Inflammatory macrophage treated with lipopolysaccharide for 4 hours (primary cell): ENCODE measurements around the gene SH2B3.
A peak's percentile ranks its signal among the peaks of the same experiment; 100 is the strongest.
"Not testable (repeated sequence)": the region's sequence is repeated elsewhere in the genome, so short reads cannot be mapped to it uniquely, and the experiment has no call there.

Source experiments
- DNase-seq: peaks from one replicate; pipeline ENCODE4 v3.0.0-alpha.2; 2020

The SH2B3 gene

DNA sequence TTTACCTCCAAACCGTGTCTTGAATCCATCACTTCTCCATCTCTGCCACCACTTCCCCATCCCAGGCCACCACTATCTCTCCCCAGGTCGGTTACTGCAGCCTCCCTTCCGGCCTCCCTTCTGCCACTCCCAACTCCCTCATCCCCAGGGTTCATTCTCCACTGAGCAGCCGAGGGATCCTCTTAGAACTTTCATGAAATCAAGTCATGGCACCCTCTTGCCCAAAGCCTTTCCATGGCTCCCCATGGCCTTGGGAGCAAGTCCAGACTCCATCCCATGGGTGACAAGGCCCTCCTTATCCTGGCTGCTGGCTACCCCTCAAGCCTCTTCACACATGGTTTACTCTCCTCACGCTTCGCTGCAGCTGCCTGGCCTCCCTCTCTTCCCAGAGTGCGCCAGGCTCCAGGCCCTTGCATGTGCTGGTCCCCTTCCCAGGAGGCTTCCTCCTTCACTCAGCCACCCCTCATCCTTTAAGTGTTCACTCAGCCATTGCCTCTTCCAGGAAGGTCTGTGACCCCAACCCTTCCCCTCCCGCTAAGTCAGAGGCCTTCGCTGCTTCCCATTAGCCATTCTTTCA is 17.9 kb upstream of the SH2B3 start:
- DNase-seq: no peak

DNA sequence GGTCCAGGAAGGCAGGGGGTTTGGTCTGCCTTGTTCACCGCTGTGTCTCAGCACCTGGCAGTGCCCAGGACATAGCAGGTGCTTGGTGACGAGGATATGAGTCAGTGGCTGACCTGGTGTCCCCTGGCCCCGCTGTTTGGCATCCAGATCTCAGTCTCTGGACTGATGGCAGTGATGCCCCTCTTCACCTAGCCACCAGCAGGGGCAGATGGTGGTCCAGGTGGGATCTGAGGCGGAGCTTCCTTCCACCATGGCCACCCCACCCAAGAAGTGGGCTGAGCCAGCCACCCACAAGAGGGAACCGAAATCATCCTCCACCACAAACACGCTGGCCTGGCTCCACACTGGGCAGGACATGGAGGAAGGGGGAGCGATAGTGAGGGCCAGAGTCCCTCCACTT is 16.1 kb upstream of the SH2B3 start:
- no peak for DNase-seq

- peak; percentile 41 for DNase-seq
These were observed 14.8 kb upstream of the SH2B3 start for GRCh38 chr12:111390910-111391309.

DNA sequence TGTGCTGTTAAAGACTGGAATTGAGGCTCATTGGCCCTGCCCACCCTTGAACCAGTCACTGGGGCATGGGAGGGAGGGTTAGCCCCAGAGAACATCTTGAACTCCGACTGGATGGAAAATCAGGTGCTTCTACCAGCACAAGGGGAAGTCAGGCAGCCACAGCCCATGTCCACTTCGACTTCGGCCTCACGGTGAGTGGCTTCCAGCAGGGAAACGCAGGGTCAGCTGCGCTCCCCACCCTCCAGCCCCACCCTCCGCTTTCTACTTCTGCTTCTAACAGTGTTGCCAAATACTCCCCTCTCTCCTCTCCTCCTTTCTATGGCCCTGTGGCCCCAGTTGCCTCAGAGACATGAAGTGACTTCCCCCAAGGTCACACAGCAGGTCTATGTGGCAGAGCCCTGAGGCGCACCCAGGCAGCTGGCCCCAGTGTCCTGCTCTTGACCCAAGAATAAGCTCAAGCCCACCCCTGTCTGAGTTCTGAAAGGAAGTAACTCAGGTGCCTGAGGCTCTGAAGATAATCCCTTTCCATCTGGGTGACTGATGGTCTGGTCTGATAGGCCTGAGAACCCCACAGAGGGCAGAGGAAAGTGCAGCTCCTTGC is 11.9 kb upstream of the SH2B3 start:
- DNase-seq: peak; percentile 93

DNA sequence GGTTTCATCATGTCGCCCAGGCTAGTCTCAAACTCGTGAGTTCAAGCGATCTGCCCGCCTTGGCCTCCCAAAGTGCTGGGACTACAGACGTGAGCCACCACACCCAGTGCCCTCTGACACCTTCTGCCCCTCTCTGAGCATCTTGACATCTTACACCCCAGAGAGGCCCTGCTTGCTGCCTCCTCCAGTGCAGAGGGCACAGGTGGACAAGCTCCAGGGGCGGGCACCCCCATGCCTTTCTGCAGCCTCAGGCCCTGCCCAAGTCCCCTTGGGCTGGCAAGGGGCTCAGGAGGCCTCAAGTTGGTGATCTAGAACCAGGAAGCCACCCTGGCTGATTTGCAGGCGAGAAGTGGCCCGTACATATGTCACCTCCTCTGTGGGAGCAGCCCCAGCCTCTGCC is 11.2 kb upstream of the SH2B3 start:
- no peak for DNase-seq

DNA sequence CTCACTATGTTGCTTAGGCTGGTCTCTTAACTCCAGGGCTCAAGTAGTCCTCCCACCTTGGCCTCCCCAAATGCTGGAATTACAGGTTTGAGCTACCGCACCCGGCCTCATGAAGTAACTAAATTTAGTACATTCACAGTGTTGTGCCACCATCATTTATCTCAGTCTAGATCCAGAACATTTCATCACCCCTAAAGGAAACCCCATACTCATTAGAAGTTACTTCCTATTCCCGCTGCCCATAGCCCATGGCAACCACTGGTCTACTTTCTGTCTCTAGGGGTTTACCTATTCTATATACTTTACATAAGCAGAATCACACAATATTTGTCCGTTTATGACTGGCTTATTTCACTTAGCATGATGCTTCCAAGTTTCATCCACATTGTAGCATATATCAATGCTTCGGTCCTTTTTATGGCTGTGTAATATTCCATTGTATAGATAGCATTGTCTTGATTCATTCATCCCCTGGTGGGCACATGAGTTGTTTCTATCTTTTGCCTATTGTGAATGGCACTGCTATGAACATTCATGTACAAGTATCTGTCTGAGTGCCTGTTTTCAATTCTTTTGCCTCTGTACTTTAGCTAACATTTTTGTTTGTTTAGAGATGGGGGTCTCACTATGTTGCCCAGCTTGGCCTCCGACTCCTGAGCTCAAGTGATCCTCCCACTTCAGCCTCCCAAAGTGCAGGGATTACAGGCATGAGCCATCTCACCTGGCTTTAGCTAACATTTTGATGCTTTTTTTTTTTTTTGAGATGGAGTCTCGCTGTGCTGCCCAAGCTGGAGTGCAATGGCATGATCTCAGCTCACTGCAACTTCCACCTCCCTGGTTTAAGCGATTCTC is 10.2 kb upstream of the SH2B3 start:
- peak; percentile 52 for DNase-seq

- not testable (repeated sequence) for DNase-seq
These were observed 9.5 kb upstream of the SH2B3 start for GRCh38 chr12:111396271-111396670.

DNA sequence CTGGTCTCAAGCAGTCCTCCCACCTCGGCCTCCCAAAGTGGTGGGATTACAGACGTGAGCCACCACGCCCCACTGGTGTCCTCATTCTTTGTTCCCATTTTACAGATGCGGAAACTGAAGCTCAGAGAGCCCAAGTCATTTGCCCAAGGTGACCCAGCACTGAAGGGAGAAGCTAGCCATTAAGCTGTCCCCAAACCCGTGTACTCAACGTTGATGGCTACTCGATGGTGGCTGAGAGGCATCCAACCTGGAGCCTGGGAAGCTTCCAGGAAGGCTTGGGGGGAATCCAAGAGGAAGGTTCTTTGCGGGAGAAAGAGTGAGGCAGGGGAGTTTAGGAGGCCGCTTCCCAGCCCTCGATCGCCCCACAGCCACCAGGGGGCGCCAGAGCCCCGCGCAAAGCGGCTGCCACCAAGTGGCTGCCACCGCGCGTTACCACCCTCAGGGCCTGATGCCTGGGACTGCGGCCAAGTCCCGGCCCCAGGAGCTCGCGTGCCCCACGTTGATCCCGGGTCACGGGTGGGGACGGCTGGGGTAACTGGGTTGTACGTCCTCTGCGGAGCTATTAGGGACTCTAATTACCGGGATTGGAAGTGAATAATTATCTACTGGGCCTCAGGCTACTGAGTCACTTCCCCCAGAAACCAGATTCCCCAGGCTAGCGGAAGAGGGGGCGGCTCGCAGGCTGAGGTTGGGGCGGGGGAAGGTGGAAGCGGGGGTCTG is 8.8 kb upstream of the SH2B3 start:
- DNase-seq: peak; percentile 94

DNA sequence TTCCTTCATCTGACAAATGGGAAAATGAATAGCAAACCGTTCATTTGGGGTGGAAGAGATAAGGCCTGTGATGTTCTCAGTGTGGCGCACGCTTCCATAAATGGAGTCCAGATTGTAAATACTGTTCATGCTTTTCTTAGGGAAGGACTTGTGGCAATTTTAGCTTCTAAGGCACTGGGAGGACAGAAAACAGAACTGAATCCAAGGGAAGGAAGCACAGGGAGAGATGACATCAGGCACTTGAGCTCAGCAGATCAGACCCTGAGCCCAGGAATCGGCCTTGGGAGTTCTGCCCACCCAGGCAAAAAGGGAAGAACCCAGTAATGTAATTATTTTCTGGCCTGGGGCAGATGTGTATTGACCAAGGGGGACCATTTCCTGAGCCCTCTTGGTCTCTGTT is 7.2 kb upstream of the SH2B3 start:
- DNase-seq: peak; percentile 96

- not testable (repeated sequence) for DNase-seq
These were observed 5.8 kb upstream of the SH2B3 start for GRCh38 chr12:111399741-111400404.

GRCh38 chr12:111401167-111401605 is 4.5 kb upstream of the SH2B3 start:
- no peak for DNase-seq

GRCh38 chr12:111402490-111402824 is 3.3 kb upstream of the SH2B3 start:
- DNase-seq: not testable (repeated sequence)

GRCh38 chr12:111404362-111405148 is 1.2 kb upstream of the SH2B3 start:
- DNase-seq: peak; percentile 72

DNA sequence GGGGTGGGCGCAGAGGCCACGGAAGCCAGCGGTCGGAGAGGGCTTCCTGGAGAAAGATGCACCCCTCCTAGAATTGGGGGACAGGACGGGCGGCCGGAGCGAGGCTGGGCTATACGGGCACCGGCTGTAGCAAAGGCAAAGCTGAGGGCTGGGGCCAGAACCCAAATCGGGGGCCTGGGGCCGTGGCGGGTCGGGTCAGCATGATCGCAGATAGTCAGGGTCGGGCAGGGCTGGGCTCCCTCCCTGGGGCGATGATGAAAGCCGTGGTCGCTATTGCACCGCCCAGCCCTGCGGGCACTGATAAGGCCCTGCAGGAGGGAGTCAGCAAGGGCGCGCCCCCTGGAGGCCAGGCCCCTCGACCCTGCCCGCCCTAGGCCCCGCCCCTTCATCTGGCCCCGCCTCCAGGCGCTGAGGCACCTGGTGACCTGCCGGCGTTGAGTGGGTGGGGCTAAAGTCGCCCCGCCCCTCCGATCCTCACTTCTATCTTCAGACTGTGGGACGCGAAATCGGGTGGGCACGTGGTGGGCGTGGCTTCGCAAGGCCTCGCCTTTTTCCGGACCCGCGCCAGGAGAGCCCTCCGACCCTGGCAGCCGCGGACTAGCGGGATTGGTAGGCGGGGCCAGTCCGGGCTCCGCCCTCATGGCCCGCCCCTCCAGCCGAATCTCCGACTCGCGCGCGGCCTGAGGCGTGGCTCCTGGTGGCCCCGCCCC is 419 bp upstream of the SH2B3 start:
- DNase-seq: peak; percentile 97

- peak; percentile 91 for DNase-seq
These were observed 1.0 kb downstream of the SH2B3 start for GRCh38 chr12:111406474-111407376.

- DNase-seq: no peak
These were observed 1.8 kb downstream of the SH2B3 start for GRCh38 chr12:111407377-111408115.

GRCh38 chr12:111408116-111408440 is 2.4 kb downstream of the SH2B3 start:
- peak; percentile 95 for DNase-seq

DNA sequence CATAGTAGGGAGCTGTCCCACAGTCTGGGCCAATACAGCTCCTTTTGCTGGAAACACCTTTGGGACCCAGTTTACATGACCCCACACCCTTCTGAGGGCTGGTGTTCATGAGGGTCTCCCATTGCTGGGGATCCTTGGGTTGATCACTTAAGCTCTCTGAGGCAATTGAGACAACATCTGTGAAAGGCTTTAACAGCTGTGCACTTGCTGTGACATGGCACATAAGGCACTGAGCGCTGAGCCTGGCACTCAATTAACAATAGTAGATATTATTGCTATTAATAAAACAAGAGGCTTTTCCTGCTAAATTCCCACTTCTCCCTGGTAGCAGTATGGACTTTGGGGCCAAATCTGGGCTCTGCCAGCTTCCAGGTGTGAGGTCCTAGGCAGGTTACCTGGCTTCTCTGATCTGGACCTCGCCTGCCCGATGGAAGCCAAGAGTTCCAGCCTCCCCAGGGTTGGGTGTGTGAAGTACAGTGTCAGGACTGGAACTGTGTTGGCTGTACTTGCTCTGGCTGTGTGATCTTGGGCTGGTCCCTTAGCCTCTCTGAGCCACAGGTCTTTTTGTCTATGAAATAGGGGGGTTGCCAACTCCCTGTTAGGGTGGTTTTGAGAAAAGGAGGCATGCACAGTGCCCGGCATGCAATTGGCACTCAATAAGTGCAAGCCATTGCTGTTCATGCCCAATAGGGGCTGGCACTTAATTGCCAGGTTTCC is 3.1 kb downstream of the SH2B3 start:
- DNase-seq: no peak

- DNase-seq: no peak
These were observed 3.7 kb downstream of the SH2B3 start for GRCh38 chr12:111409403-111409779.
